DLD1 (cell line): ENCODE measurements around the gene PLAA.
"Not testable (repeated sequence)": the region's sequence is repeated elsewhere in the genome, so short reads cannot be mapped to it uniquely, and the experiment has no call there.

Experiments used
- in situ Hi-C: cut with HindIII; loops from 2 replicates; pipeline ENCODE4 v1.10.0; 2017; ENCODE audit warnings: low sequenced_read_pairs

Gene PLAA

GRCh38 chr9:26937816-26938371 lies 9.1 kb downstream of the PLAA start:
- in situ Hi-C loops = no loop called here

- in situ Hi-C loops = no loop called here
Measured at GRCh38 chr9:26935847-26936246, 11.2 kb downstream of the PLAA start.

GRCh38 chr9:26928902-26929495 lies 18.0 kb downstream of the PLAA start:
- in situ Hi-C loops = no loop called here

GRCh38 chr9:26925609-26926008 lies 21.4 kb downstream of the PLAA start:
- in situ Hi-C loops = no loop called here

- in situ Hi-C loops = no loop called here
Measured at GRCh38 chr9:26919698-26920097, 27.3 kb downstream of the PLAA start.

GRCh38 chr9:26913138-26913668 lies 33.8 kb downstream of the PLAA start:
- in situ Hi-C loops = no loop called here

GRCh38 chr9:26904671-26905070 lies 42.4 kb downstream of the PLAA start:
- in situ Hi-C loops = no loop called here

- in situ Hi-C loops = no loop called here
Measured at GRCh38 chr9:26904070-26904469, 43.0 kb downstream of the PLAA start.

GRCh38 chr9:26893030-26893676 lies 53.9 kb downstream of the PLAA start:
- in situ Hi-C loops = no loop called here

GRCh38 chr9:26892251-26893029 lies 54.6 kb downstream of the PLAA start, which contains the start of gene CAAP1:
TSS of gene CAAP1 (minus strand) at chr9:26892802. CDS start at chr9:26892715, 87 bp downstream.
- in situ Hi-C loops = no loop called here

GRCh38 chr9:26891726-26892125 lies 55.3 kb downstream of the PLAA start:
- in situ Hi-C loops = no loop called here

- in situ Hi-C loops = no loop called here
Measured at GRCh38 chr9:26888271-26888670, 58.8 kb downstream of the PLAA start.

- in situ Hi-C loops = no loop called here
Measured at GRCh38 chr9:26882154-26882553, 64.9 kb downstream of the PLAA start.

GRCh38 chr9:26880262-26880661 lies 66.8 kb downstream of the PLAA start:
- in situ Hi-C loops = no loop called here

GRCh38 chr9:26875155-26875554 lies 71.9 kb downstream of the PLAA start:
- in situ Hi-C loops = not testable (repeated sequence)

GRCh38 chr9:26870292-26870691 lies 76.8 kb downstream of the PLAA start:
- in situ Hi-C loops = no loop called here

GRCh38 chr9:26863074-26863473 lies 84.0 kb downstream of the PLAA start:
- in situ Hi-C loops = no loop called here

- in situ Hi-C loops = no loop called here
Measured at GRCh38 chr9:26856413-26857032, 90.5 kb downstream of the PLAA start.
